GM21367 (cell line): Measurements from ENCODE around the gene C17orf100.
"Not testable (repeated sequence)": the region's sequence is repeated elsewhere in the genome, so short reads cannot be mapped to it uniquely, and the experiment has no call there.

Source experiments
- ATAC-seq: cut with Tn5 transposase; IDR thresholded peaks from one replicate; pipeline ENCODE4 v1.9.1; 2021; ENCODE audit not compliant: unreplicated experiment

C17orf100 gene

GRCh38 chr17:6640536-6641246, 10.9 kb upstream of the C17orf100 start, which contains the start of the genes KIAA0753 and TXNDC17:
Gene KIAA0753 (minus strand): TSS chr17:6640711. CDS start chr17:6635103, 5,608 bp downstream.
Gene TXNDC17 (plus strand): TSS chr17:6641060. CDS start chr17:6641083, 23 bp downstream.
- peak; percentile 77 for ATAC-seq

GRCh38 chr17:6641247-6641863, 10.2 kb upstream of the C17orf100 start:
- no peak for ATAC-seq

- no peak for ATAC-seq
These were observed 9.0 kb upstream of the C17orf100 start for GRCh38 chr17:6642592-6642991.

- ATAC-seq, result no peak
These were observed 8.0 kb upstream of the C17orf100 start for GRCh38 chr17:6643451-6644125.

- no peak for ATAC-seq
These were observed 3.4 kb upstream of the C17orf100 start for GRCh38 chr17:6648181-6648580.

- no peak for ATAC-seq
These were observed 424 bp downstream of the C17orf100 start for GRCh38 chr17:6651919-6652452.

- ATAC-seq, result no peak
These were observed 3.5 kb downstream of the C17orf100 start for GRCh38 chr17:6654841-6655731.

GRCh38 chr17:6655732-6656361, 4.3 kb downstream of the C17orf100 start:
- not testable (repeated sequence) for ATAC-seq

GRCh38 chr17:6656797-6657632, 5.5 kb downstream of the C17orf100 start:
- ATAC-seq, result not testable (repeated sequence)

- no peak for ATAC-seq
These were observed 6.2 kb downstream of the C17orf100 start for GRCh38 chr17:6657633-6658287.

- not testable (repeated sequence) for ATAC-seq
These were observed 6.8 kb downstream of the C17orf100 start for GRCh38 chr17:6658411-6658810.

- ATAC-seq, result no peak
These were observed 8.5 kb downstream of the C17orf100 start for GRCh38 chr17:6660101-6660500.

- ATAC-seq, result no peak
These were observed 9.4 kb downstream of the C17orf100 start for GRCh38 chr17:6660805-6661463.

GRCh38 chr17:6661464-6661848, 9.9 kb downstream of the C17orf100 start:
- no peak for ATAC-seq

- not testable (repeated sequence) for ATAC-seq
These were observed 11.6 kb downstream of the C17orf100 start for GRCh38 chr17:6663200-6663599.

GRCh38 chr17:6666077-6666521, 14.5 kb downstream of the C17orf100 start:
- ATAC-seq, result no peak

GRCh38 chr17:6666557-6666956, 15.0 kb downstream of the C17orf100 start:
- ATAC-seq, result no peak

GRCh38 chr17:6667516-6667915, 16.0 kb downstream of the C17orf100 start:
- ATAC-seq, result no peak
